Measurements from ENCODE around the gene ADIPOR1.

- TF ChIP-seq EZH2 (IDR thresholded peaks at IDR 0.05; ENCODE audit: insufficient read depth, poor library complexity, severe bottlenecking): no peak
- TF ChIP-seq EZH2phosphoT487 (IDR thresholded peaks at IDR 0.05; ENCODE audit: insufficient read depth, low read depth): no peak
Measured at GRCh38 chr1:202968895-202969295, 10.8 kb upstream of the ADIPOR1 start.

Data from GM23248 (cell line).